Measurements from ENCODE around the gene MB21D2.

Gene MB21D2

GRCh38 chr3:192827208-192827607, 90.4 kb downstream of the MB21D2 start:
- Histone ChIP-seq H3K4me3 (ENCODE audit: low read depth, low read length) (no peak overlapping the region), H3K27ac (ENCODE audit: extremely low read depth, low read depth, low read length) (no peak overlapping the region), H3K9me3 (ENCODE audit: control insufficient read depth, insufficient read depth, low read depth, low read length) (no peaks in the 10 kb centered on the region), H3K36me3 (ENCODE audit: control insufficient read depth in 2 of 2, insufficient read depth in 1 of 2, low read length in 2 of 2) (no peaks in the 10 kb centered on the region), H3K4me1 (ENCODE audit: control insufficient read depth, insufficient read depth, low read length) (peaks cover 8% of the 10 kb centered on the region)
- CTCF ChIA-PET = interaction anchor here (0.6 to 1.4 kb wide), 2 partner anchors 213 to 1973 kb away, joined by 3 read pairs; no protein-coding TSS in a partner anchor
- TF ChIP-seq CTCF (tag by site-specific recombination; IDR thresholded peaks at IDR 0.05) (no peak), ZNF292 (tag by site-specific recombination; IDR thresholded peaks at IDR 0.05; ENCODE audit: borderline replicate concordance, low read depth) (no peak), ZNF114 (tag by site-specific recombination; IDR thresholded peaks at IDR 0.05) (no peak), HIC1 (tag by site-specific recombination; IDR thresholded peaks at IDR 0.05) (no peak), ZNF26 (tag by site-specific recombination; IDR thresholded peaks at IDR 0.05) (no peak), ZBTB7A (tag by site-specific recombination; IDR thresholded peaks at IDR 0.05; ENCODE audit: low read depth) (no peak), KLF1 (tag by site-specific recombination; IDR thresholded peaks at IDR 0.05) (no peak), ZNF335 (tag by site-specific recombination; conservative IDR thresholded peaks at IDR 0.05) (no peak), ZSCAN30 (tag by site-specific recombination; IDR thresholded peaks at IDR 0.05) (no peak), PATZ1 (tag by site-specific recombination; IDR thresholded peaks at IDR 0.05) (no peak), ZNF2 (tag by site-specific recombination; IDR thresholded peaks at IDR 0.05) (no peak), ZNF18 (tag by site-specific recombination; IDR thresholded peaks at IDR 0.05) (no peak), ZNF10 (tag by site-specific recombination; IDR thresholded peaks at IDR 0.05) (no peak), OSR2 (tag by site-specific recombination; IDR thresholded peaks at IDR 0.05) (no peak), ZNF248 (tag by site-specific recombination; IDR thresholded peaks at IDR 0.05) (no peak)
- POLR2A ChIA-PET = no interaction called here

Data from HEK293 (cell line).